ENCODE measurements around the gene SULT1C4. TPM values are rescaled to one million over a fixed set of nuclear protein-coding genes. Genes with fewer than 3 reads are reported as not detected.
A peak's percentile ranks its signal among the peaks of the same experiment; 100 is the strongest.

The SULT1C4 gene
- total RNA-seq, 1 experiment from 2014 or later: 1.7 TPM

GRCh38 chr2:108384662-108385393 lies 7.1 kb downstream of the SULT1C4 start:
- no peak overlapping the region for H3K4me3 ChIP-seq
- H3K9me3 ChIP-seq (replicated peaks): no peaks in the 10 kb centered on the region
- no peaks in the 10 kb centered on the region for H3K36me3 ChIP-seq
- no peaks in the 10 kb centered on the region for H3K27me3 ChIP-seq (replicated peaks)
- no peak overlapping the region for H3K27ac ChIP-seq
- no peak for DNase-seq (ENCODE audit: low read depth in 1 of 2, low spot score in 2 of 2)
- peaks cover 16% of the 10 kb centered on the region for H3K4me1 ChIP-seq (replicated peaks)

- Histone ChIP-seq H3K4me3 (no peak overlapping the region), H3K9me3 (replicated peaks) (no peaks in the 10 kb centered on the region), H3K27ac (no peak overlapping the region), H3K4me1 (replicated peaks) (peaks cover 16% of the 10 kb centered on the region), H3K27me3 (replicated peaks) (no peaks in the 10 kb centered on the region), H3K36me3 (no peaks in the 10 kb centered on the region)
- no peak for DNase-seq (ENCODE audit: low read depth in 1 of 2, low spot score in 2 of 2)
These were observed 7.8 kb downstream of the SULT1C4 start for GRCh38 chr2:108385411-108386071.

GRCh38 chr2:108388045-108388444 lies 10.3 kb downstream of the SULT1C4 start:
- no peak for DNase-seq (ENCODE audit: low read depth in 1 of 2, low spot score in 2 of 2)
- no peaks in the 10 kb centered on the region for H3K36me3 ChIP-seq
- H3K27me3 ChIP-seq (replicated peaks): no peaks in the 10 kb centered on the region
- H3K4me1 ChIP-seq (replicated peaks): peaks cover 15% of the 10 kb centered on the region
- no peaks in the 10 kb centered on the region for H3K9me3 ChIP-seq (replicated peaks)
- peak overlapping the region; percentile 14; the same call in 1 of the 2 replicates for H3K27ac ChIP-seq
- H3K4me3 ChIP-seq: no peak overlapping the region

- H3K9me3 ChIP-seq (replicated peaks): no peaks in the 10 kb centered on the region; the same call in 1 of the 2 replicates
These were observed 12.6 kb downstream of the SULT1C4 start for GRCh38 chr2:108390340-108390739.

GRCh38 chr2:108392029-108392428 lies 14.3 kb downstream of the SULT1C4 start:
- Histone ChIP-seq H3K27me3 (replicated peaks) (no peaks in the 10 kb centered on the region), H3K27ac (no peak overlapping the region), H3K4me1 (replicated peaks) (peaks cover 11% of the 10 kb centered on the region), H3K36me3 (no peaks in the 10 kb centered on the region), H3K4me3 (no peak overlapping the region), H3K9me3 (replicated peaks) (no peaks in the 10 kb centered on the region; the same call in 1 of the 2 replicates)
- DNase-seq (ENCODE audit: low read depth in 1 of 2, low spot score in 2 of 2): no peak

More at GRCh38 chr2:108390340-108390739, 12.6 kb downstream of the SULT1C4 start:
- Histone ChIP-seq H3K27ac (no peak overlapping the region), H3K4me1 (replicated peaks) (peaks cover 11% of the 10 kb centered on the region), H3K36me3 (no peaks in the 10 kb centered on the region), H3K4me3 (no peak overlapping the region), H3K27me3 (replicated peaks) (no peaks in the 10 kb centered on the region)
- no peak for DNase-seq (ENCODE audit: low read depth in 1 of 2, low spot score in 2 of 2)

GRCh38 chr2:108393197-108393596 lies 15.4 kb downstream of the SULT1C4 start:
- no peaks in the 10 kb centered on the region; the same call in 1 of the 2 replicates for H3K9me3 ChIP-seq (replicated peaks)
- peaks cover 5% of the 10 kb centered on the region for H3K4me1 ChIP-seq (replicated peaks)
- no peak overlapping the region for H3K27ac ChIP-seq
- DNase-seq (ENCODE audit: low read depth in 1 of 2, low spot score in 2 of 2): no peak
- no peaks in the 10 kb centered on the region for H3K36me3 ChIP-seq
- H3K27me3 ChIP-seq (replicated peaks): no peaks in the 10 kb centered on the region
- no peak overlapping the region for H3K4me3 ChIP-seq

- H3K27ac ChIP-seq: no peak overlapping the region
- peaks cover 7% of the 10 kb centered on the region for H3K9me3 ChIP-seq (replicated peaks)
- H3K27me3 ChIP-seq (replicated peaks): no peaks in the 10 kb centered on the region
- H3K4me3 ChIP-seq: no peak overlapping the region
- no peaks in the 10 kb centered on the region for H3K36me3 ChIP-seq
- no peaks in the 10 kb centered on the region for H3K4me1 ChIP-seq (replicated peaks)
- no peak for DNase-seq (ENCODE audit: low read depth in 1 of 2, low spot score in 2 of 2)
These were observed 17.4 kb downstream of the SULT1C4 start for GRCh38 chr2:108395155-108395554.

- no peaks in the 10 kb centered on the region for H3K27me3 ChIP-seq (replicated peaks)
These were observed 19.1 kb downstream of the SULT1C4 start for GRCh38 chr2:108396845-108397244.

GRCh38 chr2:108399479-108399878 lies 21.7 kb downstream of the SULT1C4 start:
- Histone ChIP-seq H3K4me3 (no peak overlapping the region), H3K9me3 (replicated peaks) (peaks cover 7% of the 10 kb centered on the region), H3K36me3 (0 out of 2 replicates have a peak, but pooled peaks cover 1% of the 10 kb centered on the region), H3K4me1 (replicated peaks) (peaks cover 35% of the 10 kb centered on the region), H3K27ac (no peak overlapping the region), H3K27me3 (replicated peaks) (no peaks in the 10 kb centered on the region)
- DNase-seq (ENCODE audit: low read depth in 1 of 2, low spot score in 2 of 2): no peak

More at GRCh38 chr2:108396845-108397244, 19.1 kb downstream of the SULT1C4 start:
- no peak overlapping the region for H3K4me3 ChIP-seq
- H3K27ac ChIP-seq: no peak overlapping the region
- no peaks in the 10 kb centered on the region for H3K36me3 ChIP-seq
- H3K9me3 ChIP-seq (replicated peaks): peaks cover 7% of the 10 kb centered on the region
- peaks cover 11% of the 10 kb centered on the region for H3K4me1 ChIP-seq (replicated peaks)
- peak; percentile 54 to 55 for DNase-seq (ENCODE audit: low read depth in 1 of 2, low spot score in 2 of 2)

GRCh38 chr2:108401800-108402199 lies 24.0 kb downstream of the SULT1C4 start:
- 0 out of 2 replicates have a peak, but pooled peaks cover 6% of the 10 kb centered on the region for H3K36me3 ChIP-seq
- H3K4me1 ChIP-seq (replicated peaks): peaks cover 41% of the 10 kb centered on the region
- H3K27ac ChIP-seq: peak overlapping the region; percentile 79
- peaks cover 11% of the 10 kb centered on the region for H3K9me3 ChIP-seq (replicated peaks)
- H3K4me3 ChIP-seq: no peak overlapping the region
- DNase-seq (ENCODE audit: low read depth in 1 of 2, low spot score in 2 of 2): no peak
- no peaks in the 10 kb centered on the region for H3K27me3 ChIP-seq (replicated peaks)

- peak; percentile 96 to 99 for DNase-seq (ENCODE audit: low read depth in 1 of 2, low spot score in 2 of 2)
- peak overlapping the region; percentile 79 for H3K27ac ChIP-seq
These were observed 25.7 kb downstream of the SULT1C4 start for GRCh38 chr2:108403494-108403893.

GRCh38 chr2:108404784-108405397 lies 27.1 kb downstream of the SULT1C4 start:
- 0 out of 2 replicates have a peak, but pooled peaks cover 6% of the 10 kb centered on the region for H3K36me3 ChIP-seq
- no peak overlapping the region for H3K4me3 ChIP-seq
- peak overlapping the region; percentile 66; the same call in 1 of the 2 replicates for H3K27ac ChIP-seq
- no peaks in the 10 kb centered on the region for H3K27me3 ChIP-seq (replicated peaks)
- H3K9me3 ChIP-seq (replicated peaks): peaks cover 4% of the 10 kb centered on the region; the same call in 1 of the 2 replicates
- peaks cover 66% of the 10 kb centered on the region for H3K4me1 ChIP-seq (replicated peaks)
- DNase-seq (ENCODE audit: low read depth in 1 of 2, low spot score in 2 of 2): no peak

More at GRCh38 chr2:108403494-108403893, 25.7 kb downstream of the SULT1C4 start:
- Histone ChIP-seq H3K27me3 (replicated peaks) (no peaks in the 10 kb centered on the region), H3K4me1 (replicated peaks) (peaks cover 52% of the 10 kb centered on the region), H3K4me3 (no peak overlapping the region), H3K9me3 (replicated peaks) (peaks cover 11% of the 10 kb centered on the region), H3K36me3 (0 out of 2 replicates have a peak, but pooled peaks cover 6% of the 10 kb centered on the region)

GRCh38 chr2:108407864-108408729 lies 30.3 kb downstream of the SULT1C4 start:
- Histone ChIP-seq H3K27me3 (replicated peaks) (no peaks in the 10 kb centered on the region), H3K36me3 (0 out of 2 replicates have a peak, but pooled peaks cover 6% of the 10 kb centered on the region), H3K4me3 (no peak overlapping the region), H3K27ac (peak overlapping the region; percentile 76), H3K4me1 (replicated peaks) (peaks cover 60% of the 10 kb centered on the region), H3K9me3 (replicated peaks) (peaks cover 4% of the 10 kb centered on the region; the same call in 1 of the 2 replicates)
- peak in 1 of 2 experiments; percentile 48 for DNase-seq (ENCODE audit: low read depth in 1 of 2, low spot score in 2 of 2)

All from SJSA1 (cell line).